ENCODE data around the gene BOD1L1.
A peak's percentile ranks its signal among the peaks of the same experiment; 100 is the strongest.

The BOD1L1 gene

GRCh38 chr4:13656569-13657405, 29.3 kb upstream of the BOD1L1 start:
- TF ChIP-seq CTCF (IDR thresholded peaks at IDR 0.05; ENCODE audit: low read length, missing control alignments): peak; percentile 78
- peak overlapping the region; percentile 41 for H3K4me3 ChIP-seq (replicated peaks; ENCODE audit: low read depth, low read length)
- DNase-seq (ENCODE audit: low read depth): peak; percentile 84

GRCh38 chr4:13654162-13654797, 26.8 kb upstream of the BOD1L1 start:
- peak overlapping the region; percentile 60 for H3K4me3 ChIP-seq (replicated peaks; ENCODE audit: low read depth, low read length)
- DNase-seq (ENCODE audit: low read depth): peak; percentile 72
- TF ChIP-seq CTCF (IDR thresholded peaks at IDR 0.05; ENCODE audit: low read length, missing control alignments): peak; percentile 90

- TF ChIP-seq CTCF (IDR thresholded peaks at IDR 0.05; ENCODE audit: low read length, missing control alignments): no peak
- DNase-seq (ENCODE audit: low read depth): no peak
- no peak overlapping the region for H3K4me3 ChIP-seq (replicated peaks; ENCODE audit: low read depth, low read length)
Observed at GRCh38 chr4:13653766-13654161, 26.2 kb upstream of the BOD1L1 start.

- H3K4me3 ChIP-seq (replicated peaks; ENCODE audit: low read depth, low read length): peak overlapping the region; percentile 7
- no peak for DNase-seq (ENCODE audit: low read depth)
- no peak for TF ChIP-seq CTCF (IDR thresholded peaks at IDR 0.05; ENCODE audit: low read length, missing control alignments)
Observed at GRCh38 chr4:13647031-13647430, 19.5 kb upstream of the BOD1L1 start.

GRCh38 chr4:13645075-13645474, 17.6 kb upstream of the BOD1L1 start:
- TF ChIP-seq CTCF (IDR thresholded peaks at IDR 0.05; ENCODE audit: low read length, missing control alignments): peak; percentile 9
- no peak for DNase-seq (ENCODE audit: low read depth)
- H3K4me3 ChIP-seq (replicated peaks; ENCODE audit: low read depth, low read length): no peak overlapping the region

- DNase-seq (ENCODE audit: low read depth): peak; percentile 52
- no peak overlapping the region for H3K4me3 ChIP-seq (replicated peaks; ENCODE audit: low read depth, low read length)
- no peak for TF ChIP-seq CTCF (IDR thresholded peaks at IDR 0.05; ENCODE audit: low read length, missing control alignments)
Observed at GRCh38 chr4:13642170-13642950, 14.8 kb upstream of the BOD1L1 start.

Measured in fibroblast of pulmonary artery (primary cell).